ENCODE results near the gene TMEM63A. TPM values are rescaled to one million over a fixed set of nuclear protein-coding genes. Genes with fewer than 3 reads are reported as not detected.

TMEM63A gene
- total and polyA plus RNA-seq, 10 of the 15 experiments (the other 5 are each of a cell fraction or from before 2014, with no cell fraction given): 1.3 to 33.5 (median 15.2) TPM

DNA sequence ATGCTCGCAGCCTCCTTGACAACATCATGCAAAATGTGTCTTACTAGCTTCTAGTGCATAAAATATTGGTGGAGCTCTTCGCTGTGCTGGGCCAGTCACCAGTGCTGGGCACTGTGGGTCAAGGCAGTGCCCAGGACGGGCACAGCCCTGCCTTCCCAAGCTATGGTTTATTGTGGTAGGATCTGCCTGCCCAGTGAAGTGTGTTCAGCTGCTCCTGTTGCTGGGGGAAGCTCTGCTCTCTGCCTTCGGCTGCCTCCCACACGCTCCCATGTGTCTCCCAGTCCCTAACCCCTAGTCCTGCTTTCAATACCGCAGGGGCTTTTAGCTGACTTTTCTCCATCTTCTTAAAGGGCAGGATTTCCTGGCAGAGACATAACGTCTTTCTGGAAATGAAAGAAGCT, 56.6 kb downstream of the TMEM63A start:
- no TSS peak for BruUV-seq (replicated peaks)
- Histone ChIP-seq H3K27ac (ENCODE audit: control insufficient read depth, insufficient read depth) (no peak overlapping the region), H3K4me3 (no peak overlapping the region), H3K9me3 (replicated peaks; ENCODE audit: control insufficient read depth, insufficient read depth, low read length) (no peaks in the 10 kb centered on the region), H3K4me1 (ENCODE audit: control insufficient read depth, insufficient read depth, low read length) (no peaks in the 10 kb centered on the region), H3K9ac (ENCODE audit: control insufficient read depth, insufficient read depth, low read length) (no peak overlapping the region), H3K79me2 (ENCODE audit: control insufficient read depth, insufficient read depth, low read length) (no peaks in the 10 kb centered on the region), H3K4me2 (ENCODE audit: control insufficient read depth, insufficient read depth) (no peak overlapping the region), H3K36me3 (ENCODE audit: control insufficient read depth in 2 of 2, insufficient read depth in 2 of 2, low read length in 1 of 2) (no peaks in the 10 kb centered on the region), H3K27me3 (replicated peaks in 1 of 2; ENCODE audit: control insufficient read depth in 2 of 2, insufficient read depth in 2 of 2, low read length in 1 of 2) (no peaks in the 10 kb centered on the region), H4K20me1 (ENCODE audit: control insufficient read depth, insufficient read depth) (no peaks in the 10 kb centered on the region), H2AFZ (ENCODE audit: control insufficient read depth, low read depth, low read length) (no peak overlapping the region)
- ChIA-PET CTCF (interaction anchor here (0.7 kb wide), 1 partner anchor 83 kb away, joined by 3 read pairs; no protein-coding TSS in a partner anchor), RAD21 (ENCODE audit: unreplicated experiment) (interaction anchor here (0.7 kb wide), 1 partner anchor 350 kb away, joined by 3 read pairs; no protein-coding TSS in a partner anchor), SMC1A (ENCODE audit: uncharacterized antibody, unreplicated experiment) (no interaction called here), POLR2A (no interaction called here)
- FAIRE-seq (no peak), DNase-seq (ENCODE audit: low read depth, low spot score) (no peak), ATAC-seq (no peak)
- WGBS (ENCODE audit: insufficient coverage, insufficient replicate concordance, low lambda C conversion rate, missing lambda C conversion rate): 32% methylated on average over 7 of the region's 7 CpGs
- in situ Hi-C loops (cut with MboI) (no loop called here), intact Hi-C loops (cut with micrococcal nuclease; ENCODE audit: unreplicated experiment) (no loop called here)
- no peak for TF ChIP-seq HDAC2 (IDR thresholded peaks at IDR 0.05)
- no peak for TF ChIP-seq E2F4 (IDR thresholded peaks at IDR 0.05; ENCODE audit: low read depth, low read length)
- TF ChIP-seq PBX3 (IDR thresholded peaks at IDR 0.05; ENCODE audit: insufficient replicate concordance, low read depth, low read length): no peak
- no peak for TF ChIP-seq ZNF687 (IDR thresholded peaks at IDR 0.05)
- TF ChIP-seq CBX3 (IDR thresholded peaks at IDR 0.05; ENCODE audit: borderline replicate concordance, low read depth): no peak
- no peak for TF ChIP-seq MEF2A (IDR thresholded peaks at IDR 0.05; ENCODE audit: insufficient read depth, low read depth, low read length)
- TF ChIP-seq FOXM1 (IDR thresholded peaks at IDR 0.05; ENCODE audit: low read depth, low read length): no peak
- no peak for TF ChIP-seq E4F1 (IDR thresholded peaks at IDR 0.05; ENCODE audit: borderline replicate concordance, partially characterized antibody)
- no peak for TF ChIP-seq RELA (IDR thresholded peaks at IDR 0.05; ENCODE audit: borderline replicate concordance, partially characterized antibody)
- no peak for TF ChIP-seq SMAD5 (IDR thresholded peaks at IDR 0.05; ENCODE audit: low read depth)
- TF ChIP-seq HDGF (IDR thresholded peaks at IDR 0.05): no peak
- TF ChIP-seq, protein P1, sequence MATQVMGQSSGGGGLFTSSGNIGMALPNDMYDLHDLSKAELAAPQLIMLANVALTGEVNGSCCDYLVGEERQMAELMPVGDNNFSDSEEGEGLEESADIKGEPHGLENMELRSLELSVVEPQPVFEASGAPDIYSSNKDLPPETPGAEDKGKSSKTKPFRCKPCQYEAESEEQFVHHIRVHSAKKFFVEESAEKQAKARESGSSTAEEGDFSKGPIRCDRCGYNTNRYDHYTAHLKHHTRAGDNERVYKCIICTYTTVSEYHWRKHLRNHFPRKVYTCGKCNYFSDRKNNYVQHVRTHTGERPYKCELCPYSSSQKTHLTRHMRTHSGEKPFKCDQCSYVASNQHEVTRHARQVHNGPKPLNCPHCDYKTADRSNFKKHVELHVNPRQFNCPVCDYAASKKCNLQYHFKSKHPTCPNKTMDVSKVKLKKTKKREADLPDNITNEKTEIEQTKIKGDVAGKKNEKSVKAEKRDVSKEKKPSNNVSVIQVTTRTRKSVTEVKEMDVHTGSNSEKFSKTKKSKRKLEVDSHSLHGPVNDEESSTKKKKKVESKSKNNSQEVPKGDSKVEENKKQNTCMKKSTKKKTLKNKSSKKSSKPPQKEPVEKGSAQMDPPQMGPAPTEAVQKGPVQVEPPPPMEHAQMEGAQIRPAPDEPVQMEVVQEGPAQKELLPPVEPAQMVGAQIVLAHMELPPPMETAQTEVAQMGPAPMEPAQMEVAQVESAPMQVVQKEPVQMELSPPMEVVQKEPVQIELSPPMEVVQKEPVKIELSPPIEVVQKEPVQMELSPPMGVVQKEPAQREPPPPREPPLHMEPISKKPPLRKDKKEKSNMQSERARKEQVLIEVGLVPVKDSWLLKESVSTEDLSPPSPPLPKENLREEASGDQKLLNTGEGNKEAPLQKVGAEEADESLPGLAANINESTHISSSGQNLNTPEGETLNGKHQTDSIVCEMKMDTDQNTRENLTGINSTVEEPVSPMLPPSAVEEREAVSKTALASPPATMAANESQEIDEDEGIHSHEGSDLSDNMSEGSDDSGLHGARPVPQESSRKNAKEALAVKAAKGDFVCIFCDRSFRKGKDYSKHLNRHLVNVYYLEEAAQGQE (IDR thresholded peaks at IDR 0.05; ENCODE audit: low read depth, low read length): no peak
